ENCODE results near the gene WDR1.

- TF ChIP-seq TOX (CRISPR knock-in tag; IDR thresholded peaks at IDR 0.05; ENCODE audit: borderline replicate concordance), result no peak
- no peak for TF ChIP-seq SNAI2 (CRISPR knock-in tag; IDR thresholded peaks at IDR 0.05)
- no peak for TF ChIP-seq BACH2 (CRISPR knock-in tag; IDR thresholded peaks at IDR 0.05; ENCODE audit: borderline replicate concordance)
- no peak for TF ChIP-seq GLIS3 (CRISPR knock-in tag; IDR thresholded peaks at IDR 0.05)
Observed at GRCh38 chr4:10078481-10079233, 37.9 kb downstream of the WDR1 start.
